ENCODE measurements around the gene KISS1R.

Gene KISS1R

GRCh38 chr19:925087-925525 lies 8.0 kb downstream of the KISS1R start:
- FAIRE-seq: no peak

GRCh38 chr19:925526-926322 lies 8.6 kb downstream of the KISS1R start, which contains the start of gene ARID3A:
TSS of gene ARID3A (plus strand) at chr19:926035. CDS start at chr19:929529, 3,494 bp downstream.
- no peak for FAIRE-seq

GRCh38 chr19:926323-926588 lies 9.1 kb downstream of the KISS1R start:
- FAIRE-seq: no peak

- FAIRE-seq: no peak
These were observed 9.6 kb downstream of the KISS1R start for GRCh38 chr19:926589-927350.

GRCh38 chr19:927351-927779 lies 10.2 kb downstream of the KISS1R start:
- no peak for FAIRE-seq

- no peak for FAIRE-seq
These were observed 10.8 kb downstream of the KISS1R start for GRCh38 chr19:927780-928401.

GRCh38 chr19:928471-929202 lies 11.5 kb downstream of the KISS1R start:
- FAIRE-seq: no peak

- FAIRE-seq: no peak
These were observed 12.2 kb downstream of the KISS1R start for GRCh38 chr19:929203-929890.

GRCh38 chr19:929891-930258 lies 12.7 kb downstream of the KISS1R start:
- no peak for FAIRE-seq

GRCh38 chr19:931860-932647 lies 14.9 kb downstream of the KISS1R start:
- no peak for FAIRE-seq

GRCh38 chr19:932648-933552 lies 15.8 kb downstream of the KISS1R start:
- no peak for FAIRE-seq

GRCh38 chr19:933553-933882 lies 16.4 kb downstream of the KISS1R start:
- FAIRE-seq: no peak

- FAIRE-seq: no peak
These were observed 17.2 kb downstream of the KISS1R start for GRCh38 chr19:934197-934840.

GRCh38 chr19:934865-935479 lies 17.8 kb downstream of the KISS1R start:
- FAIRE-seq: no peak

GRCh38 chr19:936175-936546 lies 19.0 kb downstream of the KISS1R start:
- no peak for FAIRE-seq

- no peak for FAIRE-seq
These were observed 20.1 kb downstream of the KISS1R start for GRCh38 chr19:937259-937694.

GRCh38 chr19:938233-938923 lies 21.2 kb downstream of the KISS1R start:
- no peak for FAIRE-seq

- no peak for FAIRE-seq
These were observed 22.3 kb downstream of the KISS1R start for GRCh38 chr19:939439-939838.

- no peak for FAIRE-seq
These were observed 22.8 kb downstream of the KISS1R start for GRCh38 chr19:939922-940321.
